A673 (cell line): Measurements from ENCODE around the gene ST3GAL6. TPM values are rescaled to one million over a fixed set of nuclear protein-coding genes. Genes with fewer than 3 reads are reported as not detected.
A peak's percentile ranks its signal among the peaks of the same experiment; 100 is the strongest.

Experiments
- BruUV-seq: library from RNA; stranded (reverse); fragments of 400-500 nt; replicated peaks from 2 replicates; lab custom pipeline; 2021; lab: Mats Ljungman, UMichigan
- CTCF ChIA-PET: fragments of 300-600 bp; sonication (Branson Sonifier 250); formaldehyde crosslinking; loops from one replicate; lab custom pipeline; 2022; ENCODE audit warnings: antibody characterized with exemption; lab: Charles Lee
- POLR2A ChIA-PET: fragments of 300-600 bp; sonication (Branson Sonifier 250); formaldehyde crosslinking; loops from one replicate; lab custom pipeline; 2022; ENCODE audit warnings: antibody characterized with exemption; ENCODE audit not compliant: low non-redundant PET; lab: Charles Lee
- DNase-seq: peaks from one replicate; pipeline ENCODE4 v3.0.0-alpha.2; 2015; ENCODE audit warnings: low spot score
- H3K27ac ChIP-seq: fragments of 200-600 bp; sonication (generic); 2 replicates; pipeline ENCODE4 v1.5.1; 2016; ENCODE audit warnings: mixed run types, low read depth, mild to moderate bottlenecking, mixed read lengths, antibody characterized with exemption, low read length; ENCODE audit not compliant: poor library complexity, severe bottlenecking
- H3K27me3 ChIP-seq: fragments of 200-600 bp; sonication (generic); replicated peaks from 2 replicates; pipeline ENCODE4 v1.6.1; 2017; ENCODE audit warnings: mixed run types, low read depth, mild to moderate bottlenecking, mixed read lengths, antibody characterized with exemption, low read length; ENCODE audit not compliant: insufficient read depth, poor library complexity
- H3K36me3 ChIP-seq: fragments of 200-600 bp; sonication (generic); 2 replicates; pipeline ENCODE4 v1.6.1; 2016; ENCODE audit warnings: mixed run types, mild to moderate bottlenecking, mixed read lengths, antibody characterized with exemption, low read length; ENCODE audit not compliant: insufficient read depth, poor library complexity, severe bottlenecking
- H3K4me1 ChIP-seq: fragments of 200-600 bp; sonication (generic); 2 replicates; pipeline ENCODE4 v1.6.1; 2017; ENCODE audit warnings: mixed run types, mild to moderate bottlenecking, mixed read lengths, antibody characterized with exemption, low read length; ENCODE audit not compliant: insufficient read depth, poor library complexity, severe bottlenecking
- H3K4me3 ChIP-seq: fragments of 200-600 bp; sonication (generic); 2 replicates; pipeline ENCODE4 v1.5.1; 2016; ENCODE audit warnings: low read depth, mixed run types, mild to moderate bottlenecking, mixed read lengths, low read length; ENCODE audit not compliant: poor library complexity, severe bottlenecking
- H3K9me3 ChIP-seq: fragments of 200-600 bp; sonication (generic); 2 replicates; pipeline ENCODE4 v1.6.1; 2016; ENCODE audit warnings: mixed run types, low read depth, mild to moderate bottlenecking, mixed read lengths, antibody characterized with exemption, low read length; ENCODE audit not compliant: poor library complexity, severe bottlenecking
- CTCF ChIP-seq: fragments of 300-800, 200-600 bp; sonication (generic); conservative IDR thresholded peaks from 2 replicates; pipeline ENCODE4 v1.5.1; 2017; ENCODE audit warnings: low read depth, mild to moderate bottlenecking, antibody characterized with exemption, low read length, moderate library complexity, mixed read lengths
- EZH2 ChIP-seq: fragments of 200-600 bp; sonication (generic); IDR thresholded peaks from 2 replicates; pipeline ENCODE4 v1.6.1; 2017; ENCODE audit warnings: borderline replicate concordance, low read depth, mild to moderate bottlenecking, mixed read lengths, antibody characterized with exemption, low read length; ENCODE audit not compliant: poor library complexity, severe bottlenecking
- intact Hi-C: fragments of 100-400 bp; cut with micrococcal nuclease; formaldehyde crosslinking; loops from one replicate; pipeline ENCODE4 v1.10.0; 2022; ENCODE audit not compliant: unreplicated experiment
- total RNA-seq: library from RNA; stranded (reverse); gene quantifications from 2 replicates; pipeline ENCODE4 v1.2.3, GENCODE V29; 2021

Gene ST3GAL6
- total RNA-seq, 1 experiment from 2014 or later: 4.8 TPM

DNA sequence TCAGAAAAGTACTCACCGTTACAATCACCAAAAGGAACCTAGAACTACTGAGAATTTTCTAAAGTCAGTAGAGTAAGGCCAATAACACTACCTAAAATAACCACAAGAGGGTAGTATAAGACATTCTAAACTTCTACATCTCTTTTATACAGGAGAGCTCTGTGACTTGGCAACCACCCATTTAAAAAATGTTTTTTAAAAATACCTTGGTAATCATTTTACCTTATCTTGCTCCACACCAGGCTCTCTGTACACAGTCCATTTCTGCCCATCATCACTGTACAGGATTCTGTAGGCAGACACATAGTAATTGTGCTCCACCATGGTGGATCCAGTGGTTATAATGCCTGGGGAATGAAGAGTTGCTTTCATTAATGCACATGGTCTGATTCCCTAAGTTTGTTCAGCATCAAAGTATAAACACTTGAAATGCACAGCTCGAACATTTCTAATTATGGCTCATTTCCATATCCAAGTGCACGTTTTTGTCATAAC lies 54.5 kb downstream of the ST3GAL6 start:
- DNase-seq: peak; percentile 68
- TF ChIP-seq EZH2 (no peak), CTCF (peak; percentile 78)
- no TSS peak for BruUV-seq
- CTCF ChIA-PET: interaction anchor here (0.5 to 2.5 kb wide), 8 partner anchors 74 to 972 kb away, joined by 3 to 29 read pairs (median 3); no protein-coding TSS in a partner anchor
- intact Hi-C loops: loop anchor here (1.0 to 10.0 kb wide), 3 partner anchors 177 to 935 kb away; partner anchors contain the start of gene GABRR3
- Histone ChIP-seq H3K27me3 (no peaks in the 10 kb centered on the region), H3K4me1 (peaks cover 4% of the 10 kb centered on the region), H3K4me3 (no peak overlapping the region), H3K9me3 (no peaks in the 10 kb centered on the region), H3K36me3 (no peaks in the 10 kb centered on the region), H3K27ac (no peak overlapping the region)
- POLR2A ChIA-PET: interaction anchor here (0.6 kb wide), 1 partner anchor 702 kb away, joined by 3 read pairs; no protein-coding TSS in a partner anchor

DNA sequence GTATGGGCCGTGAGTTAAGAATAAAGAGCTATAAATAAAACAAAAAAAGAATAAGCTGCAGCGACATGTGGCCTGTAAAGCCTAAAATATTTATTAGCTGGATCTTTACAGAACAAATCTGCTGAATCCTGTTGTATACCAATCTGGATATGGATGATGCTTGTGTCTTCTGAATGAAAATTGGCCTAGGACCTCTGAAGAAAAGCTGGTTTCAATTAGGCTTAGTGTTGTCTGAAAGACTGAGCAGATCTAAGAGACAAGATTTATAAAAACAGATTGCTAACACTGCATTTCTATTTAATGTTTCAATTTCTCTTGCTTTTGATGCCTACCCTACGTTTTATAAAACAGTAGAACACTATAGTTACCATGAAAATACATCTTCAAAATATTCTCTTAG lies 57.9 kb downstream of the ST3GAL6 start:
- TF ChIP-seq CTCF: no peak
- TF ChIP-seq EZH2: no peak
- POLR2A ChIA-PET: no interaction called here
- Histone ChIP-seq H3K4me1 (peaks cover 20% of the 10 kb centered on the region), H3K27me3 (no peaks in the 10 kb centered on the region), H3K4me3 (no peak overlapping the region), H3K36me3 (no peaks in the 10 kb centered on the region), H3K27ac (no peak overlapping the region), H3K9me3 (no peaks in the 10 kb centered on the region)
- no TSS peak for BruUV-seq
- CTCF ChIA-PET: interaction anchor here (0.7 kb wide), 1 partner anchor 932 kb away, joined by 9 read pairs; no protein-coding TSS in a partner anchor
- no peak for DNase-seq
- intact Hi-C loops: loop anchor here (5.0 to 10.0 kb wide), 3 partner anchors 81 to 964 kb away; partner anchors contain the start of gene DCBLD2

DNA sequence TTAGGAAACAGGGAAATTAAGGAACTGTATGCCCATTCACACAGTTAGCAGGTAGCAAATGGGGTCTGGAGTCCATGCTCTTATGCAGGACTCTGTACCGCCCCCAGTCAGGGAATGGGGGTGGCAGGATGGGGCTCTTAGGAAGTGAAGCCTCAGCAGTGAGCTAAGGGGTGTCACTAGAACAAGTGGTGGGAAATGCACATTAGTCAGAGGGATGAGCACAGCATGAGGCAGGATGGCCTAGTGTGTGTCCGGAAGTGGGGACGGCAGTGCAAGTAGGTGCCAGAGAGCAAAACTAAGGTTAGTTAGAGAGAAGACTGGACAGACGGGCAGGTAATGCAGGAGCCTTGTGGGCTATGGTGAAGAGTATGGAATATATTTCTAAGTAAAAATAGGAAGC lies 60.7 kb downstream of the ST3GAL6 start:
- H3K27ac ChIP-seq: no peak overlapping the region
- peak; percentile 80 for DNase-seq
- no peak overlapping the region for H3K4me3 ChIP-seq
- no TSS peak for BruUV-seq
- H3K4me1 ChIP-seq: peaks cover 16% of the 10 kb centered on the region
- TF ChIP-seq CTCF (no peak), EZH2 (no peak)
- CTCF ChIA-PET: interaction anchor here (1.2 to 1.8 kb wide), 2 partner anchors 9 to 170 kb away, joined by 3 to 7 read pairs; no protein-coding TSS in a partner anchor
- no peaks in the 10 kb centered on the region for H3K27me3 ChIP-seq
- intact Hi-C loops: loop anchor here (5.0 to 10.0 kb wide), 3 partner anchors 79 to 961 kb away; partner anchors contain the start of gene DCBLD2
- POLR2A ChIA-PET: no interaction called here
- H3K9me3 ChIP-seq: no peaks in the 10 kb centered on the region
- H3K36me3 ChIP-seq: no peaks in the 10 kb centered on the region
